ENCODE data around the gene MAGI2. TPM values are rescaled to one million over a fixed set of nuclear protein-coding genes. Genes with fewer than 3 reads are reported as not detected.

Gene MAGI2
- total RNA-seq, 2 experiments from 2014 or later: 0.03 to 0.17 TPM

- no peaks in the 10 kb centered on the region for H3K4me1 ChIP-seq (ENCODE audit: insufficient read depth, low read length, poor library complexity, severe bottlenecking)
- H3K9me2 ChIP-seq (ENCODE audit: insufficient read depth, low read length): no peaks in the 10 kb centered on the region
- H3K4me3 ChIP-seq (ENCODE audit: low read depth, low read length, poor library complexity, severe bottlenecking): no peak overlapping the region
- POLR2A ChIA-PET: no interaction called here
- BruUV-seq (replicated peaks): no TSS peak
- CTCF ChIA-PET (ENCODE audit: unreplicated experiment): no interaction called here
- intact Hi-C loops (cut with micrococcal nuclease; ENCODE audit: unreplicated experiment): no loop called here
- H2AFZ ChIP-seq (ENCODE audit: low read length): no peak overlapping the region
- H3K36me3 ChIP-seq (ENCODE audit: insufficient read depth, low read length): no peaks in the 10 kb centered on the region
- H3K9me3 ChIP-seq (ENCODE audit: low read length): no peaks in the 10 kb centered on the region
- H3K27ac ChIP-seq (ENCODE audit: low read depth, low read length, poor library complexity, severe bottlenecking): no peak overlapping the region
- no peak overlapping the region for H3K4me2 ChIP-seq (ENCODE audit: low read length)
- no peaks in the 10 kb centered on the region for H3K79me2 ChIP-seq (ENCODE audit: insufficient read depth, low read depth, low read length)
- TF ChIP-seq EZH2phosphoT487 (IDR thresholded peaks at IDR 0.05; ENCODE audit: borderline replicate concordance, low read depth, low read length): no peak
- TF ChIP-seq, protein P1, sequence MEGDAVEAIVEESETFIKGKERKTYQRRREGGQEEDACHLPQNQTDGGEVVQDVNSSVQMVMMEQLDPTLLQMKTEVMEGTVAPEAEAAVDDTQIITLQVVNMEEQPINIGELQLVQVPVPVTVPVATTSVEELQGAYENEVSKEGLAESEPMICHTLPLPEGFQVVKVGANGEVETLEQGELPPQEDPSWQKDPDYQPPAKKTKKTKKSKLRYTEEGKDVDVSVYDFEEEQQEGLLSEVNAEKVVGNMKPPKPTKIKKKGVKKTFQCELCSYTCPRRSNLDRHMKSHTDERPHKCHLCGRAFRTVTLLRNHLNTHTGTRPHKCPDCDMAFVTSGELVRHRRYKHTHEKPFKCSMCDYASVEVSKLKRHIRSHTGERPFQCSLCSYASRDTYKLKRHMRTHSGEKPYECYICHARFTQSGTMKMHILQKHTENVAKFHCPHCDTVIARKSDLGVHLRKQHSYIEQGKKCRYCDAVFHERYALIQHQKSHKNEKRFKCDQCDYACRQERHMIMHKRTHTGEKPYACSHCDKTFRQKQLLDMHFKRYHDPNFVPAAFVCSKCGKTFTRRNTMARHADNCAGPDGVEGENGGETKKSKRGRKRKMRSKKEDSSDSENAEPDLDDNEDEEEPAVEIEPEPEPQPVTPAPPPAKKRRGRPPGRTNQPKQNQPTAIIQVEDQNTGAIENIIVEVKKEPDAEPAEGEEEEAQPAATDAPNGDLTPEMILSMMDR (conservative IDR thresholded peaks at IDR 0.05; ENCODE audit: low read length): no peak
- no peak for DNase-seq (ENCODE audit: low spot score)
- no peaks in the 10 kb centered on the region for H4K20me1 ChIP-seq (ENCODE audit: insufficient read depth, low read length)
Measured at GRCh38 chr7:79060498-79060897, 393.0 kb downstream of the MAGI2 start.

GRCh38 chr7:79055722-79056415 lies 397.6 kb downstream of the MAGI2 start:
- BruUV-seq (replicated peaks): no TSS peak
- TF ChIP-seq, protein P1 (conservative IDR thresholded peaks at IDR 0.05; ENCODE audit: low read length): no peak
- TF ChIP-seq EZH2phosphoT487 (IDR thresholded peaks at IDR 0.05; ENCODE audit: borderline replicate concordance, low read depth, low read length): no peak
- POLR2A ChIA-PET: no interaction called here
- H3K4me1 ChIP-seq (ENCODE audit: insufficient read depth, low read length, poor library complexity, severe bottlenecking): no peaks in the 10 kb centered on the region
- intact Hi-C loops (cut with micrococcal nuclease; ENCODE audit: unreplicated experiment): no loop called here
- no peak for DNase-seq (ENCODE audit: low spot score)
- H3K4me3 ChIP-seq (ENCODE audit: low read depth, low read length, poor library complexity, severe bottlenecking): no peak overlapping the region
- no peaks in the 10 kb centered on the region for H3K79me2 ChIP-seq (ENCODE audit: insufficient read depth, low read depth, low read length)
- no peak overlapping the region for H3K4me2 ChIP-seq (ENCODE audit: low read length)
- H2AFZ ChIP-seq (ENCODE audit: low read length): no peak overlapping the region
- no peaks in the 10 kb centered on the region for H4K20me1 ChIP-seq (ENCODE audit: insufficient read depth, low read length)
- no peak overlapping the region for H3K27ac ChIP-seq (ENCODE audit: low read depth, low read length, poor library complexity, severe bottlenecking)
- H3K36me3 ChIP-seq (ENCODE audit: insufficient read depth, low read length): no peaks in the 10 kb centered on the region
- H3K9me3 ChIP-seq (ENCODE audit: low read length): no peaks in the 10 kb centered on the region
- CTCF ChIA-PET (ENCODE audit: unreplicated experiment): no interaction called here
- no peaks in the 10 kb centered on the region for H3K9me2 ChIP-seq (ENCODE audit: insufficient read depth, low read length)

DNA sequence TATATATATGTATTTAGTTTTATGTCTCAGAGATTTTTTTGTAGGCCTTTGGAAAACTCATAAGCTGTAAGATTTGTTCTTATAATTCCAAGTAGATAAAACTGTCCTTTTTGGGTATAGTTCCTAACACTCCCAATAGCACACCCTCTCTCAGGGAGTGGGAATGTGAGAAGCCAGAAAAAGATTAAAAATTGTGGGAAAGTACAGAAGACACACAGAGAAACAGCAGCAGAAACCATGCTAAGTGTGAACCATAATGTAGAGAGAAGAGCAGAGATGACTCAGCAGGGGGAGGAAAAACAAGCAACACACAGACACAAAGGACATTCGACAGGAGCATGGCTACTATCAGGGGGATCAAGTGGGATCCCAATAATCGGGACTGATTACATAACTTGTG lies 401.6 kb downstream of the MAGI2 start:
- H2AFZ ChIP-seq (ENCODE audit: low read length): no peak overlapping the region
- no peak overlapping the region for H3K4me3 ChIP-seq (ENCODE audit: low read depth, low read length, poor library complexity, severe bottlenecking)
- intact Hi-C loops (cut with micrococcal nuclease; ENCODE audit: unreplicated experiment): no loop called here
- BruUV-seq (replicated peaks): no TSS peak
- TF ChIP-seq EZH2phosphoT487 (IDR thresholded peaks at IDR 0.05; ENCODE audit: borderline replicate concordance, low read depth, low read length): no peak
- TF ChIP-seq, protein P1 (conservative IDR thresholded peaks at IDR 0.05; ENCODE audit: low read length): no peak
- POLR2A ChIA-PET: no interaction called here
- no peaks in the 10 kb centered on the region for H3K9me3 ChIP-seq (ENCODE audit: low read length)
- H4K20me1 ChIP-seq (ENCODE audit: insufficient read depth, low read length): no peaks in the 10 kb centered on the region
- H3K27ac ChIP-seq (ENCODE audit: low read depth, low read length, poor library complexity, severe bottlenecking): no peak overlapping the region
- CTCF ChIA-PET (ENCODE audit: unreplicated experiment): no interaction called here
- no peaks in the 10 kb centered on the region for H3K36me3 ChIP-seq (ENCODE audit: insufficient read depth, low read length)
- H3K4me1 ChIP-seq (ENCODE audit: insufficient read depth, low read length, poor library complexity, severe bottlenecking): no peaks in the 10 kb centered on the region
- H3K79me2 ChIP-seq (ENCODE audit: insufficient read depth, low read depth, low read length): no peaks in the 10 kb centered on the region
- no peaks in the 10 kb centered on the region for H3K9me2 ChIP-seq (ENCODE audit: insufficient read depth, low read length)
- no peak overlapping the region for H3K4me2 ChIP-seq (ENCODE audit: low read length)
- DNase-seq (ENCODE audit: low spot score): no peak
